ENCODE results near the gene LRRC17. TPM values are rescaled to one million over a fixed set of nuclear protein-coding genes. Genes with fewer than 3 reads are reported as not detected.

Gene LRRC17
- total and polyA plus RNA-seq, 9 of the 15 experiments (the other 6 are each of a cell fraction or from before 2014, with no cell fraction given) = 0.03 to 0.18 (median 0.12) TPM; not detected in 5

DNA sequence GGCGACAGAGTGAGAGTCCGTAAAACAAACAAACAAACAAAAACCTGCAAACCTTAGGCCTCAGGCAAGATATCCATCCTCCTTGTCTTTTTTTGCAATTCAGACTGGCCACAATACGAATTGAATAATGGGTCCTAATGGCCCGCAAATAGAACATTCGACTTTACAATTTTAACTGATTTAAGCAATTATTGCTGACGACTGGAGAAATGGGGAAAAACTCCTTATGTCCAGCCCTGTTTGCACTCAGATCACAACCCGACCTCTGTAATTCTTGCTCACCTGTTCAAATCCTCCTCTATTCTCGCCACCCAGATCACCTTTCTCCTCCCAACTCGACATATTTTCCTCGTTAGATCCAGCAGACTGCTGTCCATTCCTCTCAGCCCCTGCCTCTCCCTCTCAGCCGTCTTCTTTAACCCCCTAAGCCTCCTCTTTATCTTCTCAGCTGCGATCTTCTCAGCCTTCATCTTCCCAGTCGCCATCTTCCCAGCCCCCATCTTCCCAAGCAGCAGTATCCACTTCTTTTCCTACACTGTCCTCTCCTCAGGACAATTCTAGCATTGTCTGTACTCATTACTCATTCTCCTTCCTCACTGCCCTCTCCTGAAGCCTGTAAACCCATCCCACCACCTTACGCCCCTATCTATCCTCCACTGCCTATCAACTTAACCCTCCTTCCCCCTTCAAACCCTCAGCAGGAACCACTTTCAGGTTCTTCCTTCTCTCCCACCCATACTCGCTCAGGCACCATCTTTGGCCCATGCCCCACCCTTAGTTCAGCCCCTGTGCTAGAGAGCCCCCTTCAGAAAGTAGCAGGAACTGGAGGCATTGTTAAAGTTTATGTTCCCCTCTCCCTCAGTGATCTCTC, 61.8 kb downstream of the LRRC17 start (continued):
- TF ChIP-seq, protein P1, sequence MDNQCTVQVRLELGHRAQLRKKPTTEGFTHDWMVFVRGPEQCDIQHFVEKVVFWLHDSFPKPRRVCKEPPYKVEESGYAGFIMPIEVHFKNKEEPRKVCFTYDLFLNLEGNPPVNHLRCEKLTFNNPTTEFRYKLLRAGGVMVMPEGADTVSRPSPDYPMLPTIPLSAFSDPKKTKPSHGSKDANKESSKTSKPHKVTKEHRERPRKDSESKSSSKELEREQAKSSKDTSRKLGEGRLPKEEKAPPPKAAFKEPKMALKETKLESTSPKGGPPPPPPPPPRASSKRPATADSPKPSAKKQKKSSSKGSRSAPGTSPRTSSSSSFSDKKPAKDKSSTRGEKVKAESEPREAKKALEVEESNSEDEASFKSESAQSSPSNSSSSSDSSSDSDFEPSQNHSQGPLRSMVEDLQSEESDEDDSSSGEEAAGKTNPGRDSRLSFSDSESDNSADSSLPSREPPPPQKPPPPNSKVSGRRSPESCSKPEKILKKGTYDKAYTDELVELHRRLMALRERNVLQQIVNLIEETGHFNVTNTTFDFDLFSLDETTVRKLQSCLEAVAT (IDR thresholded peaks at IDR 0.05) = peak in 1 of 2 experiments; percentile 97
- TF ChIP-seq EP400 (IDR thresholded peaks at IDR 0.05) (peak; percentile 60), NFRKB (IDR thresholded peaks at IDR 0.05; ENCODE audit: low read depth) (peak; percentile 95), RCOR1 (IDR thresholded peaks at IDR 0.05; ENCODE audit: borderline replicate concordance in 1 of 2, low read depth in 2 of 2, low read length in 2 of 2) (peak in 1 of 2 experiments; percentile 6; a peak in 1 of 4 replicates), RFX1 (IDR thresholded peaks at IDR 0.05) (no peak), NONO (IDR thresholded peaks at IDR 0.05; ENCODE audit: low read depth in 2 of 2, low read length in 1 of 2) (no peak), ARID2 (IDR thresholded peaks at IDR 0.05) (peak; percentile 46; the same call in 1 of the 2 replicates)
- TF ChIP-seq, protein P2, sequence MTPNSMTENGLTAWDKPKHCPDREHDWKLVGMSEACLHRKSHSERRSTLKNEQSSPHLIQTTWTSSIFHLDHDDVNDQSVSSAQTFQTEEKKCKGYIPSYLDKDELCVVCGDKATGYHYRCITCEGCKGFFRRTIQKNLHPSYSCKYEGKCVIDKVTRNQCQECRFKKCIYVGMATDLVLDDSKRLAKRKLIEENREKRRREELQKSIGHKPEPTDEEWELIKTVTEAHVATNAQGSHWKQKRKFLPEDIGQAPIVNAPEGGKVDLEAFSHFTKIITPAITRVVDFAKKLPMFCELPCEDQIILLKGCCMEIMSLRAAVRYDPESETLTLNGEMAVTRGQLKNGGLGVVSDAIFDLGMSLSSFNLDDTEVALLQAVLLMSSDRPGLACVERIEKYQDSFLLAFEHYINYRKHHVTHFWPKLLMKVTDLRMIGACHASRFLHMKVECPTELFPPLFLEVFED (CRISPR knock-in tag; conservative IDR thresholded peaks at IDR 0.05) = peak; percentile 88
- TF ChIP-seq, protein P3, sequence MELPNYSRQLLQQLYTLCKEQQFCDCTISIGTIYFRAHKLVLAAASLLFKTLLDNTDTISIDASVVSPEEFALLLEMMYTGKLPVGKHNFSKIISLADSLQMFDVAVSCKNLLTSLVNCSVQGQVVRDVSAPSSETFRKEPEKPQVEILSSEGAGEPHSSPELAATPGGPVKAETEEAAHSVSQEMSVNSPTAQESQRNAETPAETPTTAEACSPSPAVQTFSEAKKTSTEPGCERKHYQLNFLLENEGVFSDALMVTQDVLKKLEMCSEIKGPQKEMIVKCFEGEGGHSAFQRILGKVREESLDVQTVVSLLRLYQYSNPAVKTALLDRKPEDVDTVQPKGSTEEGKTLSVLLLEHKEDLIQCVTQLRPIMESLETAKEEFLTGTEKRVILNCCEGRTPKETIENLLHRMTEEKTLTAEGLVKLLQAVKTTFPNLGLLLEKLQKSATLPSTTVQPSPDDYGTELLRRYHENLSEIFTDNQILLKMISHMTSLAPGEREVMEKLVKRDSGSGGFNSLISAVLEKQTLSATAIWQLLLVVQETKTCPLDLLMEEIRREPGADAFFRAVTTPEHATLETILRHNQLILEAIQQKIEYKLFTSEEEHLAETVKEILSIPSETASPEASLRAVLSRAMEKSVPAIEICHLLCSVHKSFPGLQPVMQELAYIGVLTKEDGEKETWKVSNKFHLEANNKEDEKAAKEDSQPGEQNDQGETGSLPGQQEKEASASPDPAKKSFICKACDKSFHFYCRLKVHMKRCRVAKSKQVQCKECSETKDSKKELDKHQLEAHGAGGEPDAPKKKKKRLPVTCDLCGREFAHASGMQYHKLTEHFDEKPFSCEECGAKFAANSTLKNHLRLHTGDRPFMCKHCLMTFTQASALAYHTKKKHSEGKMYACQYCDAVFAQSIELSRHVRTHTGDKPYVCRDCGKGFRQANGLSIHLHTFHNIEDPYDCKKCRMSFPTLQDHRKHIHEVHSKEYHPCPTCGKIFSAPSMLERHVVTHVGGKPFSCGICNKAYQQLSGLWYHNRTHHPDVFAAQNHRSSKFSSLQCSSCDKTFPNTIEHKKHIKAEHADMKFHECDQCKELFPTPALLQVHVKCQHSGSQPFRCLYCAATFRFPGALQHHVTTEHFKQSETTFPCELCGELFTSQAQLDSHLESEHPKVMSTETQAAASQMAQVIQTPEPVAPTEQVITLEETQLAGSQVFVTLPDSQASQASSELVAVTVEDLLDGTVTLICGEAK (IDR thresholded peaks at IDR 0.05) = peak; percentile 60
- TF ChIP-seq, protein P3 (CRISPR knock-in tag; IDR thresholded peaks at IDR 0.05) = no peak
- TF ChIP-seq, protein P4, sequence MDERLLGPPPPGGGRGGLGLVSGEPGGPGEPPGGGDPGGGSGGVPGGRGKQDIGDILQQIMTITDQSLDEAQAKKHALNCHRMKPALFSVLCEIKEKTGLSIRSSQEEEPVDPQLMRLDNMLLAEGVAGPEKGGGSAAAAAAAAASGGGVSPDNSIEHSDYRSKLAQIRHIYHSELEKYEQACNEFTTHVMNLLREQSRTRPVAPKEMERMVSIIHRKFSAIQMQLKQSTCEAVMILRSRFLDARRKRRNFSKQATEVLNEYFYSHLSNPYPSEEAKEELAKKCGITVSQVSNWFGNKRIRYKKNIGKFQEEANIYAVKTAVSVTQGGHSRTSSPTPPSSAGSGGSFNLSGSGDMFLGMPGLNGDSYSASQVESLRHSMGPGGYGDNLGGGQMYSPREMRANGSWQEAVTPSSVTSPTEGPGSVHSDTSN (CRISPR knock-in tag; IDR thresholded peaks at IDR 0.05; ENCODE audit: low read depth) = no peak
- TF ChIP-seq, protein P4 (tag; conservative IDR thresholded peaks at IDR 0.05; ENCODE audit: low read depth) = no peak
